Osteocyte (in vitro differentiated cells): ENCODE measurements around the gene SPP2. TPM values are rescaled to one million over a fixed set of nuclear protein-coding genes. Genes with fewer than 3 reads are reported as not detected.
A peak's percentile ranks its signal among the peaks of the same experiment; 100 is the strongest.

Experiments used
- DNase-seq: peaks from one replicate; pipeline ENCODE4 v3.0.0; 2021; ENCODE audit warnings: mixed read lengths; ENCODE audit not compliant: unreplicated experiment; ENCODE audit errors: extremely low spot score
- H3K27ac Mint-ChIP-seq: one replicate; pipeline ENCODE4 v1.8.0; 2021; ENCODE audit warnings: mild to moderate bottlenecking, mixed read lengths; ENCODE audit not compliant: unreplicated experiment
- H3K27me3 Mint-ChIP-seq: one replicate; pipeline ENCODE4 v1.8.0; 2021; ENCODE audit warnings: mixed read lengths; ENCODE audit not compliant: unreplicated experiment
- H3K36me3 Mint-ChIP-seq: one replicate; pipeline ENCODE4 v1.8.0; 2021; ENCODE audit warnings: mixed read lengths; ENCODE audit not compliant: unreplicated experiment
- H3K4me1 Mint-ChIP-seq: one replicate; pipeline ENCODE4 v1.8.0; 2021; ENCODE audit warnings: mixed read lengths; ENCODE audit not compliant: unreplicated experiment
- H3K4me3 Mint-ChIP-seq: one replicate; pipeline ENCODE4 v1.8.0; 2021; ENCODE audit warnings: mild to moderate bottlenecking, moderate library complexity, mixed read lengths; ENCODE audit not compliant: unreplicated experiment
- H3K9me3 Mint-ChIP-seq: one replicate; pipeline ENCODE4 v1.8.0; 2021; ENCODE audit warnings: mixed read lengths; ENCODE audit not compliant: unreplicated experiment
- CTCF ChIP-seq: fragments of 200-600 bp; sonication (generic); IDR thresholded peaks from 2 replicates; pipeline ENCODE4 v1.5.0; 2021; ENCODE audit warnings: antibody characterized with exemption, mild to moderate bottlenecking, moderate library complexity
- long read RNA-seq: library from polyadenylated mRNA; unstranded; transcript quantifications from one replicate; pipeline ENCODE4 v2.0.0, GENCODE V29; 2021
- total RNA-seq: library from RNA; stranded (reverse); gene quantifications from 2 replicates; pipeline ENCODE4 v1.2.1, GENCODE V29; 2021

The SPP2 gene
- total RNA-seq, result not detected in 2 replicates
- long read RNA-seq, result 0 reads

GRCh38 chr2:234050455-234051135 is at the start of gene SPP2:
SPP2 (plus strand) TSS chr2:234050702; CDS start chr2:234050787, 85 bp downstream.
- H3K27me3 Mint-ChIP-seq, result peaks cover 75% of the 10 kb centered on the region

GRCh38 chr2:234001380-234002160 is 48.9 kb upstream of the SPP2 start:
- peaks cover 18% of the 10 kb centered on the region for H3K4me1 Mint-ChIP-seq
- TF ChIP-seq CTCF, result no peak
- H3K27ac Mint-ChIP-seq, result no peak overlapping the region
- H3K27me3 Mint-ChIP-seq, result no peaks in the 10 kb centered on the region
- no peak for DNase-seq
- no peak overlapping the region for H3K4me3 Mint-ChIP-seq
- no peaks in the 10 kb centered on the region for H3K9me3 Mint-ChIP-seq
- no peaks in the 10 kb centered on the region for H3K36me3 Mint-ChIP-seq

More at GRCh38 chr2:234050455-234051135, at the start of gene SPP2:
- DNase-seq, result no peak
- TF ChIP-seq CTCF, result no peak
- no peaks in the 10 kb centered on the region for H3K9me3 Mint-ChIP-seq
- H3K36me3 Mint-ChIP-seq, result no peaks in the 10 kb centered on the region
- H3K4me3 Mint-ChIP-seq, result no peak within 1 kb of the TSS
- H3K27ac Mint-ChIP-seq, result no peak within 1 kb of the TSS
- H3K4me1 Mint-ChIP-seq, result no peaks in the 10 kb centered on the region

- H3K27me3 Mint-ChIP-seq, result no peaks in the 10 kb centered on the region
- peaks cover 18% of the 10 kb centered on the region for H3K4me1 Mint-ChIP-seq
- H3K27ac Mint-ChIP-seq, result no peak overlapping the region
- TF ChIP-seq CTCF, result no peak
- no peak overlapping the region for H3K4me3 Mint-ChIP-seq
- no peaks in the 10 kb centered on the region for H3K36me3 Mint-ChIP-seq
- DNase-seq, result no peak
- no peaks in the 10 kb centered on the region for H3K9me3 Mint-ChIP-seq
These were observed 48.2 kb upstream of the SPP2 start for GRCh38 chr2:234002281-234002680.

GRCh38 chr2:234003972-234004617 is 46.4 kb upstream of the SPP2 start:
- peak; percentile 88 for DNase-seq

More at GRCh38 chr2:234003972-234004617, 46.4 kb upstream of the SPP2 start:
- no peaks in the 10 kb centered on the region for H3K9me3 Mint-ChIP-seq
- no peak for TF ChIP-seq CTCF
- no peak overlapping the region for H3K27ac Mint-ChIP-seq
- H3K4me3 Mint-ChIP-seq, result no peak overlapping the region
- peaks cover 7% of the 10 kb centered on the region for H3K27me3 Mint-ChIP-seq
- no peaks in the 10 kb centered on the region for H3K36me3 Mint-ChIP-seq
- peaks cover 18% of the 10 kb centered on the region for H3K4me1 Mint-ChIP-seq
